Measurements from ENCODE around the gene YEATS4.

The YEATS4 gene

GRCh38 chr12:69392179-69392928 lies 32.8 kb downstream of the YEATS4 start:
- no peak for DNase-seq (ENCODE audit: low spot score)

GRCh38 chr12:69396041-69396440 lies 36.5 kb downstream of the YEATS4 start:
- no peak for DNase-seq (ENCODE audit: low spot score)

GRCh38 chr12:69396963-69397362 lies 37.4 kb downstream of the YEATS4 start:
- no peak for DNase-seq (ENCODE audit: low spot score)

GRCh38 chr12:69397978-69398377 lies 38.4 kb downstream of the YEATS4 start:
- DNase-seq (ENCODE audit: low spot score): no peak

GRCh38 chr12:69401940-69402339 lies 42.4 kb downstream of the YEATS4 start:
- DNase-seq (ENCODE audit: low spot score): no peak

- no peak for DNase-seq (ENCODE audit: low spot score)
These were observed 45.5 kb downstream of the YEATS4 start for GRCh38 chr12:69404851-69405565.

GRCh38 chr12:69405566-69405865 lies 46.0 kb downstream of the YEATS4 start:
- DNase-seq (ENCODE audit: low spot score): no peak

- DNase-seq (ENCODE audit: low spot score): no peak
These were observed 46.7 kb downstream of the YEATS4 start for GRCh38 chr12:69406217-69406616.

- no peak for DNase-seq (ENCODE audit: low spot score)
These were observed 51.0 kb downstream of the YEATS4 start for GRCh38 chr12:69410571-69410970.

GRCh38 chr12:69412655-69413054 lies 53.1 kb downstream of the YEATS4 start:
- no peak for DNase-seq (ENCODE audit: low spot score)

- DNase-seq (ENCODE audit: low spot score): no peak
These were observed 56.1 kb downstream of the YEATS4 start for GRCh38 chr12:69415471-69416275.

GRCh38 chr12:69417231-69417630 lies 57.7 kb downstream of the YEATS4 start:
- DNase-seq (ENCODE audit: low spot score): no peak

- DNase-seq (ENCODE audit: low spot score): no peak
These were observed 58.2 kb downstream of the YEATS4 start for GRCh38 chr12:69417741-69418167.

- no peak for DNase-seq (ENCODE audit: low spot score)
These were observed 60.2 kb downstream of the YEATS4 start for GRCh38 chr12:69419701-69420100.

GRCh38 chr12:69421548-69421947 lies 62.0 kb downstream of the YEATS4 start:
- no peak for DNase-seq (ENCODE audit: low spot score)

- DNase-seq (ENCODE audit: low spot score): no peak
These were observed 63.7 kb downstream of the YEATS4 start for GRCh38 chr12:69423037-69423905.

- no peak for DNase-seq (ENCODE audit: low spot score)
These were observed 65.9 kb downstream of the YEATS4 start for GRCh38 chr12:69425417-69425816.

GRCh38 chr12:69428351-69429073 lies 69.0 kb downstream of the YEATS4 start:
- DNase-seq (ENCODE audit: low spot score): no peak

GRCh38 chr12:69430942-69431590 lies 71.5 kb downstream of the YEATS4 start:
- DNase-seq (ENCODE audit: low spot score): no peak

- no peak for DNase-seq (ENCODE audit: low spot score)
These were observed 72.2 kb downstream of the YEATS4 start for GRCh38 chr12:69431591-69432222.

Data from CD4-positive, alpha-beta T cell treated with Interleukin-15 for 4 hours (primary cell).